OCI-LY1 (cell line): ENCODE data around the gene EPB41L2.

Experiments
- H2AFZ ChIP-seq: fragments of 200-600 bp; sonication (generic), shearing (Covaris generic); 2 replicates; pipeline ENCODE4 v1.6.0; 2014; ENCODE audit warnings: antibody characterized with exemption, mild to moderate bottlenecking, low read length
- H3F3A ChIP-seq: fragments of 200-600 bp; sonication (generic), shearing (Covaris generic); 2 replicates; pipeline ENCODE4 v1.6.0; 2014; ENCODE audit warnings: mild to moderate bottlenecking, antibody characterized with exemption, low read length, moderate library complexity; ENCODE audit not compliant: insufficient read depth
- H3K27ac ChIP-seq: fragments of 200-600 bp; sonication (generic); 2 replicates; pipeline ENCODE4 v1.5.1; 2014; ENCODE audit warnings: low read length, mixed run types, mild to moderate bottlenecking, low read depth; ENCODE audit not compliant: poor library complexity, severe bottlenecking
- H3K27me3 ChIP-seq: fragments of 200-600 bp; sonication (generic); 2 replicates; pipeline ENCODE4 v1.6.0; 2014; ENCODE audit warnings: antibody characterized with exemption, mild to moderate bottlenecking, low read length, moderate library complexity; ENCODE audit not compliant: insufficient read depth
- H3K36me3 ChIP-seq: fragments of 200-600 bp; sonication (generic); 2 replicates; pipeline ENCODE4 v1.6.1; 2014; ENCODE audit warnings: mild to moderate bottlenecking, antibody characterized with exemption, low read length, moderate library complexity, mixed read lengths; ENCODE audit not compliant: insufficient read depth
- H3K4me1 ChIP-seq: fragments of 200-600 bp; sonication (generic); 2 replicates; pipeline ENCODE4 v1.5.1; 2014; ENCODE audit warnings: mild to moderate bottlenecking, low read length, moderate library complexity; ENCODE audit not compliant: insufficient read depth, severe bottlenecking
- H3K4me2 ChIP-seq: fragments of 200-600 bp; sonication (generic), shearing (Covaris generic); 2 replicates; pipeline ENCODE4 v1.6.1; 2014; ENCODE audit warnings: low read length
- H3K4me3 ChIP-seq: fragments of 200-600 bp; sonication (generic); 2 replicates; pipeline ENCODE4 v1.5.1; 2014; ENCODE audit warnings: low read length, low read depth, mild to moderate bottlenecking, mixed read lengths; ENCODE audit not compliant: poor library complexity, severe bottlenecking
- H3K79me2 ChIP-seq: fragments of 200-600 bp; shearing (Covaris generic); 2 replicates; pipeline ENCODE4 v1.6.1; 2016; ENCODE audit warnings: mixed run types, low read length, mixed read lengths; ENCODE audit not compliant: insufficient read depth
- H3K9ac ChIP-seq: fragments of 200-600 bp; sonication (generic), shearing (Covaris generic); 2 replicates; pipeline ENCODE4 v1.6.1; 2014; ENCODE audit warnings: mild to moderate bottlenecking, low read length, mixed read lengths
- H3K9me2 ChIP-seq: fragments of 200-600 bp; sonication (generic), shearing (Covaris generic); 2 replicates; pipeline ENCODE4 v1.6.1; 2014; ENCODE audit warnings: low read depth, mild to moderate bottlenecking, low read length, mixed read lengths
- H3K9me3 ChIP-seq: fragments of 200-600 bp; shearing (Covaris generic); 2 replicates; pipeline ENCODE4 v1.6.1; 2014; ENCODE audit warnings: low read length, mixed read lengths
- H4K20me1 ChIP-seq: fragments of 200-600 bp; sonication (generic), shearing (Covaris generic); 2 replicates; pipeline ENCODE4 v1.6.0; 2016; ENCODE audit warnings: mild to moderate bottlenecking, low read length; ENCODE audit not compliant: insufficient read depth
- CTCF ChIP-seq: fragments of 200-600 bp; sonication (generic), shearing (Covaris generic); IDR thresholded peaks from 2 replicates; pipeline ENCODE4 v1.5.1; 2017; ENCODE audit warnings: mild to moderate bottlenecking, antibody characterized with exemption, low read length, moderate library complexity, mixed read lengths
- EZH2 ChIP-seq: fragments of 200-600 bp; sonication (generic), shearing (Covaris generic); IDR thresholded peaks from 2 replicates; pipeline ENCODE4 v1.8.0; 2017; ENCODE audit warnings: borderline replicate concordance, mixed run types, mild to moderate bottlenecking, antibody characterized with exemption, low read length, moderate library complexity, mixed read lengths

EPB41L2 gene

DNA sequence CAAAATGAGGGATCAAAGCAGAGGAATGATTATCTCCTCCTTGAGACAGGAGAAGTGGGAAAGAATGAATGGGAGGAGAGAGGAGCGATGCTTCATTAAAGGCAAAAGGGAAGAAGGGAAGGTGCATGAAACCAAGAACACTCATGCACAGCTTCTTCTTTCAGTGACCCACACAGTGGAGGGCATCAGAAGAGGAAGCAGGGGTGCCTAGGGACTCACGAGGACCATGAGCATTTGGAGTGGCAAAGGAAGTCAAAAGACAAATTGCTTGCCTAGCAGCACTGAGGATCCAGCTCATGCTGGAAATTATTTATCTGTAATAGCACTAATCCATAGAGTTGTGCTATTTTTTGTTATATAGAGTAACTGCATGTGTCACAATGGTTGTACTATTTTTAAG is 169.8 kb downstream of the EPB41L2 start:
- TF ChIP-seq CTCF (no peak), EZH2 (no peak)
- Histone ChIP-seq H3K9me3 (no peaks in the 10 kb centered on the region), H3K27me3 (no peaks in the 10 kb centered on the region), H3K4me1 (no peaks in the 10 kb centered on the region), H4K20me1 (no peaks in the 10 kb centered on the region), H2AFZ (no peak overlapping the region), H3K9ac (no peak overlapping the region), H3K36me3 (no peaks in the 10 kb centered on the region), H3K4me3 (no peak overlapping the region), H3K27ac (no peak overlapping the region), H3F3A (no peaks in the 10 kb centered on the region), H3K79me2 (no peaks in the 10 kb centered on the region), H3K9me2 (no peaks in the 10 kb centered on the region), H3K4me2 (no peak overlapping the region)

DNA sequence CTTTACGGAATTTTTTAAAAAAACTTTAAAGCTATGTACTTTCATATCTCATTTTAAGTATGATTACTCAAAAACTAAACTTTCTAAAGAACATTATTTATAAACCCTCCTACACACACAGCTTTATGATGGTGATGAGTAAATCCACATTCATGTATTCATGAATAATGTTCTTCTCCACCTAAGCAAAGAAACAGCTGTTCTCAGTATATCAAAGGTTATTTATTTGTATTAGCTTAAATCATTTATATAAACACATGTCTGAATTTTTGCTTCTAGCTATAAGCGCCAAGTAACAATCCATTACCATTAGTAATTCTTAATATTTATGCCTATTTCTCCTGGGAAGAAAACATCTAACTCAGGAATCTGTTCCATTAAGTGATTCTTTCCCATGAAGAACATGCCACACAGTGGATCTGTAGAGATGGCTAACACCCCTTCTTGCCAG is 172.5 kb downstream of the EPB41L2 start:
- no peak for TF ChIP-seq EZH2
- TF ChIP-seq CTCF: no peak
- no peaks in the 10 kb centered on the region for H3K79me2 ChIP-seq
- H3K27ac ChIP-seq: no peak overlapping the region
- no peak overlapping the region for H3K4me3 ChIP-seq
- no peak overlapping the region for H2AFZ ChIP-seq
- H3K9me2 ChIP-seq: no peaks in the 10 kb centered on the region
- H3K9ac ChIP-seq: no peak overlapping the region
- no peaks in the 10 kb centered on the region for H4K20me1 ChIP-seq
- no peaks in the 10 kb centered on the region for H3K4me1 ChIP-seq
- H3K36me3 ChIP-seq: no peaks in the 10 kb centered on the region
- H3K27me3 ChIP-seq: no peaks in the 10 kb centered on the region
- H3K4me2 ChIP-seq: no peak overlapping the region
- H3F3A ChIP-seq: no peaks in the 10 kb centered on the region
- H3K9me3 ChIP-seq: no peaks in the 10 kb centered on the region

GRCh38 chr6:130889423-130889822 is 173.6 kb downstream of the EPB41L2 start:
- no peaks in the 10 kb centered on the region for H3K79me2 ChIP-seq

More at GRCh38 chr6:130889423-130889822, 173.6 kb downstream of the EPB41L2 start:
- H3K4me1 ChIP-seq: no peaks in the 10 kb centered on the region
- H3K27ac ChIP-seq: no peak overlapping the region
- no peaks in the 10 kb centered on the region for H3K27me3 ChIP-seq
- H3K4me3 ChIP-seq: no peak overlapping the region
- H3F3A ChIP-seq: no peaks in the 10 kb centered on the region
- 0 out of 2 replicates have a peak, but pooled peaks cover 2% of the 10 kb centered on the region for H4K20me1 ChIP-seq
- no peaks in the 10 kb centered on the region for H3K9me3 ChIP-seq
- H3K4me2 ChIP-seq: no peak overlapping the region
- H3K9me2 ChIP-seq: no peaks in the 10 kb centered on the region
- H3K36me3 ChIP-seq: no peaks in the 10 kb centered on the region
- H2AFZ ChIP-seq: no peak overlapping the region
- TF ChIP-seq CTCF: no peak
- no peak for TF ChIP-seq EZH2
- no peak overlapping the region for H3K9ac ChIP-seq
